ENCODE data around the gene CDH13.

CDH13 gene

GRCh38 chr16:83258366-83258928 is 631.7 kb downstream of the CDH13 start:
- no peak overlapping the region for H3K27ac ChIP-seq
- TF ChIP-seq CTCF (conservative IDR thresholded peaks at IDR 0.05), result no peak
- no peak for TF ChIP-seq ZFX (IDR thresholded peaks at IDR 0.05)

GRCh38 chr16:83266848-83267553 is 640.2 kb downstream of the CDH13 start:
- no peak for TF ChIP-seq ZFX (IDR thresholded peaks at IDR 0.05)
- TF ChIP-seq CTCF (conservative IDR thresholded peaks at IDR 0.05), result no peak
- no peak overlapping the region for H3K27ac ChIP-seq

GRCh38 chr16:83268169-83268568 is 641.4 kb downstream of the CDH13 start:
- TF ChIP-seq ZFX (IDR thresholded peaks at IDR 0.05) (no peak), CTCF (conservative IDR thresholded peaks at IDR 0.05) (no peak)
- no peak overlapping the region for H3K27ac ChIP-seq

- no peak overlapping the region for H3K27ac ChIP-seq
- TF ChIP-seq ZFX (IDR thresholded peaks at IDR 0.05) (no peak), CTCF (conservative IDR thresholded peaks at IDR 0.05) (no peak)
Observed at GRCh38 chr16:83269048-83269447, 642.3 kb downstream of the CDH13 start.

- no peak for TF ChIP-seq CTCF (conservative IDR thresholded peaks at IDR 0.05)
- H3K27ac ChIP-seq, result no peak overlapping the region
Observed at GRCh38 chr16:83269541-83269940, 642.8 kb downstream of the CDH13 start.

- no peak overlapping the region for H3K27ac ChIP-seq
- TF ChIP-seq CTCF (conservative IDR thresholded peaks at IDR 0.05), result no peak
- no peak for TF ChIP-seq ZFX (IDR thresholded peaks at IDR 0.05)
Observed at GRCh38 chr16:83270061-83270460, 643.3 kb downstream of the CDH13 start.

GRCh38 chr16:83270640-83271039 is 643.9 kb downstream of the CDH13 start:
- H3K27ac ChIP-seq, result no peak overlapping the region
- TF ChIP-seq CTCF (conservative IDR thresholded peaks at IDR 0.05) (no peak), ZFX (IDR thresholded peaks at IDR 0.05) (no peak)
